NB4 (cell line): ENCODE data around the gene IRX4.

Source experiments
- CTCF ChIP-seq: IDR thresholded peaks from one replicate; pipeline ENCODE4 v1.5.1; 2012; ENCODE audit warnings: low read depth, low read length
- MYC ChIP-seq: IDR thresholded peaks from 2 replicates; pipeline ENCODE4 v1.6.1; 2011; ENCODE audit warnings: low read depth, low read length

GRCh38 chr5:1899201-1899600 lies 16.5 kb upstream of the IRX4 start:
- TF ChIP-seq CTCF (no peak), MYC (no peak)
